Measurements from ENCODE around the gene COL12A1.

- TF ChIP-seq POLR2AphosphoS5 (IDR thresholded peaks at IDR 0.05): no peak
- no peak for TF ChIP-seq POLR2A (IDR thresholded peaks at IDR 0.05)
- no peak for TF ChIP-seq CTCF (IDR thresholded peaks at IDR 0.05)
Observed at GRCh38 chr6:75135450-75135849, 70.4 kb downstream of the COL12A1 start.

Data from transverse colon (tissue), 4 donors.